Measurements from ENCODE around the gene CFAP97D1. TPM values are rescaled to one million over a fixed set of nuclear protein-coding genes. Genes with fewer than 3 reads are reported as not detected.

The CFAP97D1 gene
- polyA plus RNA-seq (ENCODE audit: insufficient read depth in 1 of 5, insufficient read length in 5 of 5, low replicate concordance in 1 of 5): under 1 TPM in 4 of 5 donors, not detected in 1; 0.03 to 0.09 (median 0.05) TPM
- long read RNA-seq, donor 1: 0 reads
- long read RNA-seq, donor 2: 0 reads
- long read RNA-seq, donor 3: 0 reads
- long read RNA-seq, donor 4: 0 reads
- long read RNA-seq, donor 5: 0 reads
- long read RNA-seq, donor 6: 0 reads
- long read RNA-seq, donor 7: 0 reads
- long read RNA-seq, donor 8: 0 reads

GRCh38 chr17:43780135-43780534 is at the start of gene CFAP97D1:
Gene CFAP97D1, plus strand, starts transcription at chr17:43780435. Its CDS starts 28 bp downstream, at chr17:43780463.
- DNase-seq: no peak

- DNase-seq: no peak
These were observed 47.3 kb upstream of the CFAP97D1 start for GRCh38 chr17:43732958-43733357.

- DNase-seq: no peak
These were observed 46.3 kb upstream of the CFAP97D1 start for GRCh38 chr17:43733956-43734355.

GRCh38 chr17:43734376-43734775 is 45.9 kb upstream of the CFAP97D1 start:
- no peak for DNase-seq

GRCh38 chr17:43736389-43736788 is 43.8 kb upstream of the CFAP97D1 start:
- DNase-seq: no peak

GRCh38 chr17:43737722-43738121 is 42.5 kb upstream of the CFAP97D1 start:
- no peak for DNase-seq

GRCh38 chr17:43740541-43740940 is 39.7 kb upstream of the CFAP97D1 start:
- DNase-seq: no peak

- DNase-seq: no peak
These were observed 38.6 kb upstream of the CFAP97D1 start for GRCh38 chr17:43741636-43742035.

GRCh38 chr17:43745541-43745940 is 34.7 kb upstream of the CFAP97D1 start:
- no peak for DNase-seq

- no peak for DNase-seq
These were observed 30.1 kb upstream of the CFAP97D1 start for GRCh38 chr17:43750153-43750552.

GRCh38 chr17:43753493-43754129 is 26.6 kb upstream of the CFAP97D1 start:
- DNase-seq: no peak

- no peak for DNase-seq
These were observed 25.3 kb upstream of the CFAP97D1 start for GRCh38 chr17:43754947-43755346.

- peak in 1 of 2 donors; percentile 38 for DNase-seq
These were observed 24.8 kb upstream of the CFAP97D1 start for GRCh38 chr17:43755389-43755875.

- no peak for DNase-seq
These were observed 24.0 kb upstream of the CFAP97D1 start for GRCh38 chr17:43756201-43756600.

- DNase-seq: no peak
These were observed 23.0 kb upstream of the CFAP97D1 start for GRCh38 chr17:43757171-43757660.

GRCh38 chr17:43758086-43758485 is 22.1 kb upstream of the CFAP97D1 start:
- DNase-seq: no peak

- DNase-seq: no peak
These were observed 21.6 kb upstream of the CFAP97D1 start, which contains the start of gene SOST for GRCh38 chr17:43758497-43759174. Gene SOST, minus strand, starts transcription at chr17:43758791. Its CDS starts 50 bp downstream, at chr17:43758741.

- no peak for DNase-seq
These were observed 20.4 kb upstream of the CFAP97D1 start for GRCh38 chr17:43759836-43760235.

- DNase-seq: peak; percentile 77 to 87
These were observed 19.9 kb upstream of the CFAP97D1 start for GRCh38 chr17:43760254-43760852.

- DNase-seq: no peak
These were observed 13.7 kb upstream of the CFAP97D1 start for GRCh38 chr17:43766413-43767052.

- no peak for DNase-seq
These were observed 13.1 kb upstream of the CFAP97D1 start for GRCh38 chr17:43767053-43767712.
